HCEC 1CT (cell line): ENCODE measurements around the gene COPZ2.
"Not testable (repeated sequence)": the region's sequence is repeated elsewhere in the genome, so short reads cannot be mapped to it uniquely, and the experiment has no call there.

ENCODE experiments used
- DNase-seq: peaks from one replicate; pipeline ENCODE4 v3.0.0-alpha.2; 2017

The COPZ2 gene

DNA sequence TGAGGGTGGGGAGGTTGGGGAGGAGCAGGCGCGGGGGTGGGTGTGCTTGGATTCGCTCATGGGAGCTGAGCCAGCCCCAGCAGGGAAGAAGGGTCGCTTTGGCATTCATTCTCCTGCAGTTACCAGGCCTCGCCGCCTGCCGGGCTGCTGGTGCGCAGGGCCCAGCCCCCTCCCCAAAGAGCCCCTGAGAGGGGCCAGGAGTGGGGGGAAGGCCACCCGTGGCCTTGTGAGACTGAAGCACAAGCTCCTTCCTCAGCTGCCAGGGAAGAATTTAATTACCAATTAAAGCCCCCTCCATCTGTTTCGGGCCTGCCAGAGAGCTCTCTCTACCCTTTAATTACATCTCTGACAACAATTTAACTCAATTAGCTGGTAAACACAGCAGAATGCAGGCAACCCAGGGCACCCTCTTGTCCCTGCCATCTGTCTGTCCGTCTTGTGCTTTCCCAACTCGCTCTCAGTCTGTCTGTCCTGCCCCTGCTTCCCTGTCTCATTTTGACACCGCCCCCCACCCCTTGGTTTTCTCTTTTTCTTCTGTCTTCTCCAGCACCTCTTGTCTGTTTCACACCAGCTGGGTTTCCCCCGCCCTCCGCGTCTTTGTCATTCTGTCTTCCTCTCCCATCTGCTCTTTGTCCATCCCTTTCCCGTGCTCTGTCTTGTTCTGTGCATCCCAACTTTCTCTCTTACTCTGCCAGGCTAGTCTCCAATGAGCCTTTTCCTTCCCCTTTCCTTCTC lies 34.0 kb downstream of the COPZ2 start:
- DNase-seq = no peak

- no peak for DNase-seq
Measured at GRCh38 chr17:48002916-48003416, 34.6 kb downstream of the COPZ2 start.

DNA sequence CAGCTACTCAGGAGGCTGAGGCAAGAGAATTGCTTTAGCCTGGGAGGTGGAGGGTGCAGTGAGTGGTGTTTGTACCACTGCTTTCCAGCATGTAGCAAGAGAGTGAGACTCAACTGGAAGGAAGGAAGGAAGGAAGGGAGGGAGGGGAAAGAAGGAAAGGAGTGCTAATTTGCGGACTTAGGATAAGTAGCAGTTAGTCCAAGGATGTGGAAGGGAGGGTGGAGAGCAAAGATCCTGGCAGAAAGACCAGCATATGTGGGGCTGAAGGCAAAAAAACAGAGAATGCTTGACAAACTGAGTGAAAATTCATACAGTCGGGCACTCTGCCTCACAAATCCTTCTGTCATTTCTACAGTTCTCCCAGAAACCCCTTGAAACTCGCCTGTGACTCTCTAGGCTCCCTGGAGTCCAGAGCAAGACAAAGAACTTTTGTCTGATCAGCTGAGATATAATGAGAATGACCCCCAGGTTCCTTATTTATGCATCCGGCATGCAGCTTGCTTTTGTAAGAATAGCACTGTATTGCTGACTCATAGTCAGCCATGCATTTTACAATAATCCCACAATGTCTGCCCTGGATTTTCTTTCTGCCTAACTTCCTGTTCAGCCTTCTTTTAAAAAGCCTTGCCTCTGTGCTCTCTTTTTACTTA lies 35.2 kb downstream of the COPZ2 start:
- DNase-seq = peak; percentile 73

- DNase-seq = not testable (repeated sequence)
Measured at GRCh38 chr17:48001657-48002056, 35.9 kb downstream of the COPZ2 start.

DNA sequence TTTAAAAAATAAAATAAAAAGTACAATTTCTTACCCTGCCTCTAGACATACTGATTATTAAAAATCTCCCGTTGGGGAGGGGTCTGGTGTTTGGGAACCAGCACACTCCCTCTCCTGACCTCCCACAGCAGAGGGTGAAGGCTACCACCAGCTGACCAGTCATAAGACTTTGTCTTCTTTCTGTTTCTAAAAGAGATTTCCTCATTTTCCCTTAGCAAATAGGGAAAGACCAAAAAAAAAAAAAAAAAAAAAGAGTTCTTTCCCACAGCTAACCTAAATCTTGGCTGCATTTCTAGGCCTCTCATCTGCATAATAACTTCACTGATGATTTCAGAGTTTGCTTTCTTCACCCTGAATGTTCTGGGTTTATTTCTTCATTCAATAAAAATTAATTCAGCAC lies 36.4 kb downstream of the COPZ2 start:
- DNase-seq = no peak

- DNase-seq = peak; percentile 20
Measured at GRCh38 chr17:47999582-47999981, 38.0 kb downstream of the COPZ2 start.

- no peak for DNase-seq
Measured at GRCh38 chr17:47998044-47998443, 39.6 kb downstream of the COPZ2 start.

DNA sequence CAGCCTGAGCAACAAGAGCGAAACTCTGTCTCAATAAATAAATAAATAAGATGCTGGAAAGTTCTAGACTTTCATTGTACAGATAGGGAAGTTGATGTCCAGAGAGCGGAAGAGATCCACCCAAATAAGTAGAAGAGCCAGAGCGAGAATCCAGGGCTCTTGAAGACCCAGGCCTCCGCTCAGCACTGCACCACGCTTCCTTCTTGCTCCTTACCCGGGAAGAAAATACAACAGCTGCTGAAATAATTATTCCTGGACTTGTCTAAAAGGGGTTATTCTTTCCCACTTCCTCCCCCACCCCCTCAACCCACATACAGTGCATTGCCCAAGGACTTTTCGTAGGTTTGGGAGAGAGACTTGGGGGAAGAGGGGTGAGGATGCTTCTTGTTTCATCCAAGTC lies 40.0 kb downstream of the COPZ2 start:
- DNase-seq = no peak

DNA sequence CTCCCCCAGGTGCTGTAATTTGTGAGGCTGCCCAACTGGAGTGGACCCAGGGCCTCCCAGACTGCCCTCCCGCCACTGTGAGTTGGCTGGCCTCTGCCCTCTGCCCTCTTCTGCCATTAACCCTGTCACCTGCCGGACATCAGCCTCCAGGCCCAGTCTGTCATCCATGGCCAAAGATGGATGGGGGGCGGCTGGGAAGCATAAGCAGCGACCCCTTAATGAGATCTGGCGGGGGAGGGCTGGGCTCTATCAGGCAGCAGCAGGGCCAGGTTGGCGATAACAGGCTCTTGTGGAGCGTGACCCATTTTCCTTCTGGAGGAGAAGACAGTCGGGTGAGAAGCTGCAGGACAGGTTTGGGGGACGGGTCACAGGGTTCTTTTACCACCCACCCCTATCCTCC lies 41.4 kb downstream of the COPZ2 start:
- no peak for DNase-seq

- DNase-seq = no peak
Measured at GRCh38 chr17:47995241-47995935, 42.2 kb downstream of the COPZ2 start.

DNA sequence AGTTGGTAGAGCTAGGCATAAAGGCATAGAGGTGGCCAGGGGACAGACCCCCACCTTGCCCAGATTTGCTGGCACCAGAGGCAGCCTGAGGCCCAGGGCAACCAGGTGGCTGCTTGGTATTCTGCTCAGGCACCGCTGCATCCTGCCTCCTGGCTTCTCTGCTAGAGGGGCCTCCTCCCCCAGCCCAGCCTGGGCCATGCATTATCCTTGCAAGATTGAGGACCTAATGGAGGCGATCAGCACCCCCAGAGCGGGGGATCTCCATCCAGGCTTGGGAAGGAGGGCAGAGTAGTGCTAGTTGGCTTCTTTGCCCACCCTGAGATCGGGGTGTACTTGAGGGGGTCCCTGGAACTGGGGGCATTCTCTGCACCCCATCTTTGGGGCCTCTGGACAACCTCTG lies 42.9 kb downstream of the COPZ2 start:
- DNase-seq = no peak

DNA sequence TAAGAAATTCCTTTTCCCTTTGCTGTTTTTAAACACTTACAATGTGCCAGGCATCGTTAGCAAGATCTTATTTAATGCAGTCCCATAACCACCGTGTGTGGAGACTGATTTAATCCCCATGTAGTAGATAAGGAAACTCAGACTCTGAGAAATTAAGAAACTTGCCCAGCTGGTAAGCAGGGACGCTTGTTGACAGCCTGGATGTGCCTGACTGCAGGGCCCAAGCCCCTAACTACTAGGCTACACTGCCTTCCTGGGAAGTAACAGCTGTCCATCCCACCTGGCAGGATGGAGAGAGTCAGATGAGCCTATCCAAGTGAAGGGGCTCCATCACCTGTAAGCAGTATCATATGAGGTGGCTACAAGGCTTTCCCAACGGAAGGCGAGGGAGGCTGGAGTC lies 43.6 kb downstream of the COPZ2 start:
- no peak for DNase-seq

DNA sequence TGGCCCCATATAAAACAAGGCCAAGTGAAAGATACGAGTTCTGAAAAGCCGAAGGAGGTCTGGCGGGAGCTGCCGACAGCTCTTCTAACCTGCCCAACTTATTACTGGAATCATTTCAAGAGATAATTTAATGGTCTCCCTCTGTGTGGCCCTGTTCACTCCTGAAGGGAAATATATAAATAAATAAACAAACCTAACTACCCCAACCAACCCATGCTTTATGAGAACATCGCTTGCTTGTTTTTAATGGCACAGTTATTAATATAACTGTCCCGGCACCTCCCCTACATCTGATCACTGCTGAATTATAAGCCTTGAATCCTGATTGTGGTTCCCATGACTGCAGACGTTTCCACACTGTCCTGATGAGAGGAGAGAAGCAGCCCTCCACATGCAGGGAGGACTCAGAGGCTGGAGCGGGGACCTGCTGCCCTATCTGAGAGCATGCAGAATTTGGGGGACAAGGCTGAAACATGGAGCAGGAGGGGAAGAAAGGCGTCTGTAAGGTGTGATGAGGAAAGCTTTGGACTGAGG lies 44.5 kb downstream of the COPZ2 start:
- no peak for DNase-seq

DNA sequence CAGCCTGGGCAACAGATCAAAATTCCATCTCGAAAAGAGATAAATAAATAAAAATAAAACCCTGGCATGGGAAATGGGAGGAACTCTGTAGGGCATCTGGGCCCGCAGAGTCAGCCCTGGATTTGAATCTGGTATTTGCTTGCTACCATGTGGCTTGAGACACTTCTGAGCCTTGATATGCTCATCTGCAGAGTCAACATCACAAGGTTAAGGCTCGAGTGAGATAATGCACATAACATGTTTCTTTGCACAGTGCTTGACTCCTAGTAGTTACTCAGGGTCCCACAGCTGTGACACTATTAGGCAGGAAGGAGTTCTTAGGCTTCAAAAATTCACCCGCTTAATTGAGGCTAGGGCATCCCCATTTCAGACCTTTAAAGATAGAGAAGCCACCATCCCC lies 45.4 kb downstream of the COPZ2 start:
- no peak for DNase-seq

DNA sequence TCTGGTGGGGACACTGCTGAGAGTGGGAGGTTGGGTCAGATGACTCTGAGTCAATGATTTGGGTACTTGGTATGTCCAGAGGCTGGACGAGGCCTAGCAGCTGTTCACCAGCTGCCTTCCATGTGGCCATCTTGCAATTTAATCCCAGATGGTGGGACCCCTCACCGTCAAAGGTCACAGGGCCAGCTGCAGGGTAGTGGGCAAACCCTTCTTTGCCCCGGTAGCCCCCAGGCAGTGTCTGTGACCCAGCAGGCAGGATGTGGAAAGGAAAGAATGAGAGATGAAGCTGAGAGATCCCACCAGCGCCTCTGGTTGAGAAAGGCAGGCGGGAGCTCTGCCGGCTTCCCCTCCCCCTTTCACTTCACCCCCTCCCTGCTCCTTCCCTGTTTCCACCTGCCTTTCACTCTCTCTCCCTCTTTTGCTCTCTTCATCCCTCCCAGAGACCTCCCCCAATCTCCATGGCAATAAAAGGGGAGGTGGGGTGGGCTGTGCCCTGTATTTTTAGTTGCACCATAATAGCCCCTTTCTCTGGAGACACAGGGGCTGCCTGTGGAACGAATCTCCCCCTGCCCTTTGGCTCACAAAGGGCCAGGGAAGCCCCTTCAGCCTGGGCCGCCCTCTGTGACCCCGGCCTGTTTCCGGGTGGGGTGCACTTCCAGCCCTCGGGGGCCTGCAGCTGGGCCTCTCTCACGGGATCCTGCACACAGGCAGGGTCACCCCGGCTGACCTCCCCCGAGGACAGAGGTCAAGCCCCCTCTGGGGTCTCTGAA lies 46.5 kb downstream of the COPZ2 start:
- DNase-seq = peak; percentile 62

DNA sequence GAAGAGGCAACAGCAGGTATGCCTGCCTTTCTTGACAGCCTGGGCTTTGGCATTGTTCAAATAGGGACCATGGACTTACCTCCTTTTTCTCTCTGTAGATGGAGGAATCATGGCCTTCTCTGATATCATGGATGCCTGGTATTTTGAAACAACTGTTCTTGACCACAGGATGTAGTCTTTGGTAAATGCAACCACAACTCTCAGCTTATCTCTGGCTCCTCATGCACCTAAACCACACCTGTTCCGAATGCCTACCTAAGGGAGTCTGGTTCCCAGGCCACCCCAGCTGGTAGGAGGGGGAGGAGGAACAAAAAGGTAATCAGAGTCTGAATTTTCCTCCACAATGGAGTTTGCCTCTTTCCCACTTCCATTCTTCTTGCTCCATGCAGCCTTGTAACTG lies 47.9 kb downstream of the COPZ2 start:
- DNase-seq = no peak

DNA sequence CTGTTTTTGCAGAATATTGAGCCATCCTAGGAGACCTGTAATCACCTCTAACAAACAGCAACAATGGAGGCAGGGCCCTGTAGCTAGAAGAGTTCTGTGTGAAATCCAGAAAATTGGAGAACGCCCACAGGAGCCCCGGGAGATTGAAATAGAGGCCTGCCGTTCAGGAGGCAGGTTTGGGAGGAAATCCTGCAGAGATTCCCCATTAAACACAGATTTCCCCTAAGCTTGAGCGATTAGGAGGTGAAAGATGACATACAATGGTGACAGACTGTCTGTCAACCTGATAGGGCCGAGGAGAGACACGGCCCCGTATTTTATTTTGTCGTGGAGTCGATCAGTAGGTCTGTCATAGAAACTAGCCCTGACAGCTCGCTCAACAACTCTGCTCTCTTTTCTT lies 48.4 kb downstream of the COPZ2 start:
- no peak for DNase-seq

- DNase-seq = not testable (repeated sequence)
Measured at GRCh38 chr17:47988445-47988844, 49.2 kb downstream of the COPZ2 start.

- DNase-seq = no peak
Measured at GRCh38 chr17:47987240-47987835, 50.3 kb downstream of the COPZ2 start.

DNA sequence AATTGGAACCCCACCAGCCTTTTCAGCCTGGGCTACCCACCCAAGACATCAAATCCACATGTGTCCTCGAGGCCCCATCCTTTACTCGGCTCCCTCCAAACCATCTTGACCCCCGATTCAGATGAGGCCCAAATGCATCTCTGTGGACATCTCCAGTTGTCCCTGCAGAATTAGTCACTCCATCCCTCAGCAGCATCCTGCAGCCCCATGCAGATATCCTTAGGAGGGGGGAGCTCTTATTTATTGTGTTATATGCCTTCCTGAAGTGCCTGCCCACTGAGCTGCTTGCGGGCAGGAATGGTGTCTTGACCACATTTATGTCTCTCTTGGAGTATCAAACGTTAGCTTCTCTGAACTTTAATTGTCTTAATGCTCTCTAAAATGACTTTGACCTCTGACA lies 51.1 kb downstream of the COPZ2 start:
- DNase-seq = no peak

GRCh38 chr17:47983492-47984223 lies 53.9 kb downstream of the COPZ2 start:
- DNase-seq = no peak
